Fibroblast of villous mesenchyme (primary cell): ENCODE results near the gene DUSP22. TPM values are rescaled to one million over a fixed set of nuclear protein-coding genes. Genes with fewer than 3 reads are reported as not detected.
A peak's percentile ranks its signal among the peaks of the same experiment; 100 is the strongest.

Experiments used
- DNase-seq: peaks from one replicate; pipeline ENCODE4 v3.0.0-alpha.2; 2010; ENCODE audit warnings: low read depth
- H3K4me3 ChIP-seq: 2 replicates; pipeline ENCODE4 v1.5.1; 2011; ENCODE audit warnings: low read depth, mild to moderate bottlenecking, low read length
- CTCF ChIP-seq: IDR thresholded peaks from 2 replicates; pipeline ENCODE4 v1.5.1; 2012; ENCODE audit warnings: low read depth, mild to moderate bottlenecking, low read length; ENCODE audit not compliant: insufficient read depth
- total RNA-seq: library from RNA; depleted of rRNA; stranded (reverse); fragments of >200 nt; gene quantifications from 2 replicates; pipeline ENCODE4 v1.2.3, GENCODE V29; 2012

DUSP22 gene
- total RNA-seq, 1 donor, result 14.7 TPM

- DNase-seq, result no peak
- H3K4me3 ChIP-seq, result no peak overlapping the region
- TF ChIP-seq CTCF, result no peak
Observed at GRCh38 chr6:321158-321438, 28.8 kb downstream of the DUSP22 start.

- no peak for TF ChIP-seq CTCF
- H3K4me3 ChIP-seq, result no peak overlapping the region
- DNase-seq, result no peak
Observed at GRCh38 chr6:321536-322258, 29.4 kb downstream of the DUSP22 start.

GRCh38 chr6:322259-322930, 30.1 kb downstream of the DUSP22 start:
- no peak overlapping the region for H3K4me3 ChIP-seq
- no peak for DNase-seq
- peak; percentile 3 for TF ChIP-seq CTCF

- TF ChIP-seq CTCF, result no peak
- DNase-seq, result no peak
- H3K4me3 ChIP-seq, result no peak overlapping the region
Observed at GRCh38 chr6:322940-323729, 30.8 kb downstream of the DUSP22 start.

- TF ChIP-seq CTCF, result no peak
- no peak for DNase-seq
- no peak overlapping the region for H3K4me3 ChIP-seq
Observed at GRCh38 chr6:323730-324088, 31.4 kb downstream of the DUSP22 start.

- no peak for DNase-seq
- no peak for TF ChIP-seq CTCF
- H3K4me3 ChIP-seq, result no peak overlapping the region
Observed at GRCh38 chr6:324116-324728, 31.9 kb downstream of the DUSP22 start.
